A549 (cell line): ENCODE data around the gene SMAD3. TPM values are rescaled to one million over a fixed set of nuclear protein-coding genes. Genes with fewer than 3 reads are reported as not detected.

Source experiments
- ATAC-seq, 2 experiments: fragments of 200-7000 bp in 1 of 2; fragments of >200 bp in 1 of 2; cut with Nextera tagmentation in 1 of 2; cut with Tn5 transposase in 1 of 2; 3 replicates each; pipeline versions ENCODE4 v1.8.0 to v1.9.1; 2018 to 2020; ENCODE audit warnings: mild to moderate bottlenecking in 1 of 2, moderate library complexity in 1 of 2
- CTCF ChIA-PET: fragments of 300-600 bp; sonication (Branson Sonifier 250); formaldehyde crosslinking; extraction: SDS; loops from one replicate; lab custom pipeline; 2021; ENCODE audit warnings: antibody characterized with exemption, inconsistent platforms; lab: Yijun Ruan, JAX
- POLR2A ChIA-PET: fragments of 350-600 bp; formaldehyde crosslinking; extraction: SDS; loops from one replicate; lab custom pipeline; 2021; ENCODE audit warnings: antibody characterized with exemption, inconsistent platforms; lab: Yijun Ruan, JAX
- DNase-seq, 2 experiments: peaks; one replicate each; pipeline versions ENCODE4 v3.0.0 to v3.0.0-alpha.2; 2011 to 2016; ENCODE audit warnings: low read depth in 1 of 2, low spot score in 1 of 2
- FAIRE-seq: peaks from 2 replicates; lab custom pipeline; 2011; peaks lifted over from hg19 to GRCh38; lab: Jason Lieb, UNC
- H3K27ac ChIP-seq, 2 experiments: fragments of >200 bp; sonication (Bioruptor Twin); formaldehyde crosslinking; 3 replicates each; pipeline ENCODE4 v1.5.1; 2016 to 2017
- H3K4me1 ChIP-seq: fragments of >200 bp; sonication (Bioruptor Twin); formaldehyde crosslinking; 3 replicates; pipeline ENCODE4 v1.6.1; 2016
- H3K4me2 ChIP-seq: fragments of >200 bp; sonication (Bioruptor Twin); formaldehyde crosslinking; 3 replicates; pipeline ENCODE4 v1.6.1; 2016
- H3K4me3 ChIP-seq: fragments of >200 bp; sonication (Bioruptor Twin); formaldehyde crosslinking; 3 replicates; pipeline ENCODE4 v1.5.1; 2016
- H3K9me3 ChIP-seq: fragments of >200 bp; sonication (Bioruptor Twin); formaldehyde crosslinking; 3 replicates; pipeline ENCODE4 v1.6.1; 2016
- BCL3 ChIP-seq: fragments of >200 bp; sonication (Bioruptor Twin); formaldehyde crosslinking; IDR thresholded peaks from 3 replicates; pipeline ENCODE4 v1.6.1; 2016
- CBX2 ChIP-seq: fragments of 200-600 bp; sonication (generic); IDR thresholded peaks from 2 replicates; pipeline ENCODE4 v1.6.1; 2016; ENCODE audit warnings: low read depth, mild to moderate bottlenecking, borderline replicate concordance
- CBX8 ChIP-seq: fragments of 200-600 bp; sonication (generic); IDR thresholded peaks from 2 replicates; pipeline ENCODE4 v1.6.1; 2016
- CEBPB ChIP-seq, 2 experiments: fragments of >200 bp in 1 of 2; sonication (Bioruptor Twin) in 1 of 2; formaldehyde crosslinking in 1 of 2; IDR thresholded peaks; 2 replicates each; pipeline ENCODE4 v1.6.1; 2012 to 2016
- CHD2 ChIP-seq: fragments of 150-350 bp; IDR thresholded peaks from 2 replicates; pipeline ENCODE4 v1.6.1; 2014; ENCODE audit warnings: low read length; ENCODE audit not compliant: partially characterized antibody
- CTCF ChIP-seq: fragments of >200 bp; sonication (Bioruptor Twin); formaldehyde crosslinking; IDR thresholded peaks from 3 replicates; pipeline ENCODE4 v1.5.1; 2016
- EHF ChIP-seq: fragments of 250-450 bp; sonication (Bioruptor Pico); IDR thresholded peaks from 2 replicates; pipeline ENCODE4 v1.5.0; 2020; ENCODE audit warnings: mild to moderate bottlenecking
- ELK1 ChIP-seq: fragments of 150-350 bp; IDR thresholded peaks from 2 replicates; pipeline ENCODE4 v1.6.1; 2014; ENCODE audit warnings: low read depth, mild to moderate bottlenecking, low read length
- EP300 ChIP-seq, 2 experiments: fragments of >200 bp; sonication (Bioruptor Twin); formaldehyde crosslinking; IDR thresholded peaks; 2 replicates in 1 of 2; 3 replicates in 1 of 2; pipeline ENCODE4 v1.6.1; 2016 to 2017
- ESRRA ChIP-seq: fragments of 150-350 bp; IDR thresholded peaks from 2 replicates; pipeline ENCODE4 v1.6.1; 2014; ENCODE audit warnings: mild to moderate bottlenecking, low read length, borderline replicate concordance
- FOSL2 ChIP-seq, 2 experiments: fragments of 450-650 bp in 1 of 2; fragments of >200 bp in 1 of 2; sonication (Bioruptor Twin) in 1 of 2; formaldehyde crosslinking; IDR thresholded peaks; 2 replicates each; pipeline versions ENCODE4 v1.5.0 to v1.6.1; 2016 to 2020; ENCODE audit warnings: mild to moderate bottlenecking in 1 of 2, moderate library complexity in 1 of 2
- FOXS1 ChIP-seq: fragments of 250-450 bp; sonication (Bioruptor Pico); IDR thresholded peaks from 2 replicates; pipeline ENCODE4 v1.5.0; 2020; ENCODE audit warnings: mild to moderate bottlenecking, moderate library complexity
- GATA3 ChIP-seq: IDR thresholded peaks from 2 replicates; pipeline ENCODE4 v1.6.1; 2012; ENCODE audit warnings: borderline replicate concordance
- HES2 ChIP-seq: fragments of >200 bp; sonication (Bioruptor Twin); formaldehyde crosslinking; IDR thresholded peaks from 2 replicates; pipeline ENCODE4 v1.6.1; 2016
- HMGXB4 ChIP-seq: fragments of 250-450 bp; sonication (Bioruptor Pico); IDR thresholded peaks from 2 replicates; pipeline ENCODE4 v1.5.0; 2021; ENCODE audit warnings: mild to moderate bottlenecking, moderate library complexity, borderline replicate concordance
- HOXA7 ChIP-seq: fragments of 250-450 bp; sonication (Bioruptor Pico); IDR thresholded peaks from 2 replicates; pipeline ENCODE4 v1.5.0; 2020; ENCODE audit warnings: mild to moderate bottlenecking, moderate library complexity
- HOXB5 ChIP-seq: fragments of 250-450 bp; sonication (Bioruptor Pico); IDR thresholded peaks from 2 replicates; pipeline ENCODE4 v1.5.0; 2020; ENCODE audit warnings: mild to moderate bottlenecking, moderate library complexity
- JUN ChIP-seq, 2 experiments: fragments of >200 bp; sonication (Bioruptor Twin); formaldehyde crosslinking; IDR thresholded peaks; 2 replicates in 1 of 2; 3 replicates in 1 of 2; pipeline ENCODE4 v1.6.1; 2016 to 2017
- JUNB ChIP-seq: fragments of >200 bp; sonication (Bioruptor Twin); formaldehyde crosslinking; IDR thresholded peaks from 2 replicates; pipeline ENCODE4 v1.6.1; 2016
- MAZ ChIP-seq: fragments of 150-350 bp; IDR thresholded peaks from 2 replicates; pipeline ENCODE4 v1.6.1; 2014; ENCODE audit warnings: antibody characterized with exemption, low read depth, low read length, borderline replicate concordance
- NR3C1 ChIP-seq: fragments of >200 bp; sonication (Bioruptor Twin); formaldehyde crosslinking; IDR thresholded peaks from 3 replicates; pipeline ENCODE4 v1.6.1; 2017
- RARB ChIP-seq: fragments of 250-450 bp; sonication (Bioruptor Pico); IDR thresholded peaks from 2 replicates; pipeline ENCODE4 v1.8.0; 2021; ENCODE audit warnings: mild to moderate bottlenecking, moderate library complexity
- REST ChIP-seq: fragments of 200-600 bp; sonication (generic); IDR thresholded peaks from 2 replicates; pipeline ENCODE4 v1.6.1; 2016; ENCODE audit warnings: antibody characterized with exemption, mild to moderate bottlenecking, moderate library complexity
- RNF2 ChIP-seq: fragments of 200-600 bp; sonication (generic); IDR thresholded peaks from 2 replicates; pipeline ENCODE4 v1.6.1; 2016; ENCODE audit warnings: low read depth, mild to moderate bottlenecking, antibody characterized with exemption, moderate library complexity, borderline replicate concordance
- TP53 ChIP-seq: fragments of 250-450 bp; sonication (Bioruptor Pico); IDR thresholded peaks from 2 replicates; pipeline ENCODE4 v1.5.0; 2021; ENCODE audit warnings: mild to moderate bottlenecking, moderate library complexity
- ZFP36 ChIP-seq: fragments of 450-650 bp; IDR thresholded peaks from 2 replicates; pipeline ENCODE4 v1.6.1; 2014; ENCODE audit warnings: borderline replicate concordance; ENCODE audit not compliant: partially characterized antibody
- ZNF302 ChIP-seq: fragments of 250-450 bp; sonication (Bioruptor Pico); IDR thresholded peaks from 2 replicates; pipeline ENCODE4 v1.9.0; 2021; ENCODE audit warnings: inconsistent platforms, mild to moderate bottlenecking, moderate library complexity
- WGBS: methylation state at CpG from one replicate; pipeline ENCODE4 v1.1.6; 2017; ENCODE audit errors: missing lambda C conversion rate; 5-methylcytosine and 5-hydroxymethylcytosine counted together
- polyA plus RNA-seq, 4 experiments: library from polyadenylated mRNA; depleted of rRNA in 3 of 4; stranded (reverse); fragments of >200 nt; fragmentation: RNase III in 1 of 4; extraction: RNeasy Plus Mini Kit Qiagen cat#74134 plus additional on column Dnase treatment in 1 of 4; gene quantifications; 2 replicates in 3 of 4; 3 replicates in 1 of 4; pipeline ENCODE4 v1.2.3, GENCODE V29; 2011 to 2017

The SMAD3 gene
- polyA plus RNA-seq, 2 of the 4 experiments (the other 2 are of a cell fraction), result 74.6 to 77.2 TPM

GRCh38 chr15:67134871-67135492 lies 69.6 kb downstream of the SMAD3 start (continued):
- TF ChIP-seq CTCF (no peak), ZFP36 (no peak), JUNB (no peak), NR3C1 (no peak), ZNF302 (no peak), HOXA7 (peak; percentile 58; the same call in 1 of the 2 replicates), HOXB5 (CRISPR knock-in tag) (peak; percentile 23; the same call in 1 of the 2 replicates), FOXS1 (CRISPR knock-in tag) (0 out of 2 replicates have a peak, but pooled peaks have one; percentile 13), MAZ (no peak), RNF2 (no peak), ESRRA (no peak), TP53 (CRISPR knock-in tag) (no peak), RARB (CRISPR knock-in tag) (0 out of 2 replicates have a peak, but pooled peaks have one; percentile 9), FOSL2 (IDR thresholded peaks at IDR 0.05) (no peak), FOSL2 (CRISPR knock-in tag; IDR thresholded peaks at IDR 0.05) (no peak), HMGXB4 (CRISPR knock-in tag) (no peak), EHF (CRISPR knock-in tag) (peak; percentile 51; the same call in 1 of the 2 replicates)

- FAIRE-seq (no peak), ATAC-seq (peak; percentile 63 to 76; a peak in 5 of 6 replicates), DNase-seq (peak in 1 of 2 experiments; percentile 90)
- no peaks in the 10 kb centered on the region for H3K9me3 ChIP-seq
- peak overlapping the region; percentile 12; the same call in 1 of the 3 replicates for H3K4me3 ChIP-seq
- 1% methylated on average over 4 of the region's 4 CpGs for WGBS
- ChIA-PET CTCF (interaction anchor here (0.7 to 6.5 kb wide), 10 partner anchors 9 to 208 kb away, joined by 3 to 46 read pairs (median 4); partner anchors contain the start of gene SMAD3), POLR2A (interaction anchor here (3.0 kb wide), 1 partner anchor 9 kb away, joined by 18 read pairs; no protein-coding TSS in a partner anchor)
- peak overlapping the region; percentile 92 for H3K27ac ChIP-seq
- peaks cover 100% of the 10 kb centered on the region for H3K4me1 ChIP-seq
- peak overlapping the region; percentile 90 for H3K4me2 ChIP-seq
- TF ChIP-seq FOXS1 (CRISPR knock-in tag), result 0 out of 2 replicates have a peak, but pooled peaks have one; percentile 3
- TF ChIP-seq CBX2, result no peak
- 0 out of 2 replicates have a peak, but pooled peaks have one; percentile 45 for TF ChIP-seq EHF (CRISPR knock-in tag)
- TF ChIP-seq CBX8, result no peak
- TF ChIP-seq CHD2, result no peak
- TF ChIP-seq ELK1, result no peak
- TF ChIP-seq HES2, result no peak
- 0 out of 5 replicates have a peak, but pooled peaks have one; percentile 34 to 41 for TF ChIP-seq JUN (IDR thresholded peaks at IDR 0.05)
- peak; percentile 18 to 55; a peak in 1 of 5 replicates for TF ChIP-seq EP300 (IDR thresholded peaks at IDR 0.05)
- TF ChIP-seq BCL3, result no peak
- TF ChIP-seq JUNB, result peak; percentile 42; the same call in 1 of the 2 replicates
- no peak; a peak in 1 of 4 replicates for TF ChIP-seq CEBPB (IDR thresholded peaks at IDR 0.05)
- TF ChIP-seq REST, result no peak
- peak; percentile 72 for TF ChIP-seq GATA3
Observed at GRCh38 chr15:67135494-67135893, 70.1 kb downstream of the SMAD3 start.
